GM19467 (cell line): ENCODE data around the gene TTC4.
A peak's percentile ranks its signal among the peaks of the same experiment; 100 is the strongest.
"Not testable (repeated sequence)": the region's sequence is repeated elsewhere in the genome, so short reads cannot be mapped to it uniquely, and the experiment has no call there.

Experiments used
- ATAC-seq: cut with Tn5 transposase; IDR thresholded peaks from one replicate; pipeline ENCODE4 v1.9.1; 2021; ENCODE audit warnings: mild to moderate bottlenecking, moderate library complexity; ENCODE audit not compliant: unreplicated experiment

The TTC4 gene

DNA sequence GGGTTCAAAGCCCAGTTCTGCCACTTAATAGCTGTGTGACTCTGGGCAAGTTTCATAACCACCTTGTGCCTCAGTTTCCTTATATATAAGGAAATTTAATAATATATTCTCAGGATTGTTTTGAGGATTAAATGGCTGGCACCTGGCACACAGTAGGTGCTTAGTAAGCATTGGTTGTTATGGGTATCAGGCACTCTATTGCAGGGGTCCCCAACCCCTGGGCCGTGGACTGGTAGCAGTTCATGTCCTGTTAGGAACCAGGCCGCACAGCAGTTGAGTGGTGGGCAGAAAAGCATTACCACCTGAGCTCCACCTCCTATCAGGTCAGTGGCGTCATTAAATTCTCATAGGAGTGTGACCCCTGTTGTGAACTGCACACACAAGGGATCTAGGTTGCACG is 30.2 kb downstream of the TTC4 start:
- no peak for ATAC-seq

DNA sequence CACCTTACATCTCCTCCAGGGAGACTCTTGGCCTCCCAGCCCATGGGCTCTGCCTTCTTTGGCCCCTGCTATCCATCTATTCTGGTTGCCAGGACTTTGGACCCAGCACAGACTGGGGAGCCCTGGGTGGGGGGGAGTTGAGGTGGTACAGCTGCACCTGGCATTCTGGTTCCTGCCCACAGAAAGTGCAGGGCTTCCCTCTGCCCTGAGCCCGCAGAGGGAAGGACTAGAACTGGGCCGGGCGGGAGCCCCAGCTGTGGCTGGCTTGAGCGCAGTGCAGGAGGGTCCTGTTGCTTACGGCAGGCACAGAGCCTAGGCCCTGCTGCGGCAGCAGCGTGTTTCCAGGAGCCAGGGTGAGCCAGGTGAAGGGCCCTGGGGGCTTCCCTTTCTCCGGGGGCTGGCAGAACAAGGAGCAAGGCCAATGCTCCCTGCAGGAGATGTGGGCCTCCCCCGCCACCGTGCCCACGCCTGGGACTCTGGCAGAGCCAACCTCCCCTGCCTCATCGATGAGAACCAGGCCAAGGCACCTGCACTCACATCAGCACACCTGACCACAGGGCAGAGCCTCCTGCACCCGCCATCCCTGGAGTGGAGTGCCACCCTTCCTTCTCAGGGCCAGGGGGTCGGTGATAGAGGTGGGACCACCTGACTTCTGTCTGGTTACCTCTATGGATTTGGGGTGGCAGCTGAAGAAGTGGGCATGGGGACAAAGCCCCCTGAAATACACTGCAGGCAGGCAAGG is 32.6 kb downstream of the TTC4 start:
- ATAC-seq, result no peak

DNA sequence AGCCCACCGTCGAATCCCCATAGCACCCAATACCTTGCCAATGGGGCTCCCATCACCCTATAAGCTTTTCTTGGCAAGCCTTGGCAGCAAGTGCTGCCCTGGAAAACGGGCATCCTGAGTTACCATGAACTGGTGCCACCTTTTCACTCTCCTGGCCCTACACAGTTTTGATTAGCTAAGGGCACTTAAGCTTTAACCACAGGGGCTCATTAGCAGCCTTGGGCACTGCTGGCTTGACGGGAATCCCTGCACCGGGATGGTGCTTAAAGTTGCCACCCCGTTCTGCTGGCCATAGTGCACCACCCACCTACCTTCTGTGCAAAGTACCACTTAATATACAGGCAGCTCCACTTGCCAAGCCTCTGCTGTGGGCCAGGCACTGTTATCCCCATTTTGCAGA is 34.9 kb downstream of the TTC4 start:
- no peak for ATAC-seq

DNA sequence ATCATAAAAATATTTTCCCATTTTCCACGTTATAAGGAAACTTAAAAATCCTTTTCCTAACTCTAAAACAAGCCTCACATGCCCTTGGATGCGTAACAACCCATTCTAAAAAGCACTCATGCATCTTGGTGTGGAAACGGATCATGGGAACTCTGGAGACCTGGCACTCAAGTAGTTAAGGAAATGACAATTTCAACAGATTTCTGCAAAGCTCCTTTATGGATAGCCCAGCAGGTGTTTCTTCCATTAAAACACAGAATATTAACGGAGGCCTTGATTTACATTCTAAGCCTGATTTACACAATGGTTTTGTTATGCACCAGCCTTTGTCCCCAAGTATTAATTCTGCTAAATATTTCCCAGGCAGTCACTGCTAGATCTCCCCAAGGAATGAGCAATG is 35.8 kb downstream of the TTC4 start:
- ATAC-seq, result no peak

DNA sequence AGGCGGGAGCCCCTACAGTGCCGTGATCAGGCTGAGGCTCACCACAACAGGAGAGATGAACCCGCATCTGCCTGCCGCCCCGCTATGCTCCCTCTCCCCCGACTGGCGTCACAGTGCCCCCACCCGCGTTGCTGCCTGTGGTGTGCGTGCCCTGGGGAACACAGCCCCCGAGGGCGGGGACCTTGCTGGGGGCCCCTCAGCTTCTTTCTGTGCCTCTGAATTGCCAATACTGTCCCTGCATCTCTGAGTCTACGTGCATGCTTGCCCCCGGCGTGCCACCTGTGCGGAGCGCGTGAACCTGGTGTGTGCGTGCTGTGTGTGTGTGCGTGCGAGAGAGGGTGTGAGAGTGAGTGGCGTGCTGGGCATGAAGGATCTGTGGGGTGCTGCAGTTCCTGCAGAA is 38.4 kb downstream of the TTC4 start:
- ATAC-seq, result no peak

DNA sequence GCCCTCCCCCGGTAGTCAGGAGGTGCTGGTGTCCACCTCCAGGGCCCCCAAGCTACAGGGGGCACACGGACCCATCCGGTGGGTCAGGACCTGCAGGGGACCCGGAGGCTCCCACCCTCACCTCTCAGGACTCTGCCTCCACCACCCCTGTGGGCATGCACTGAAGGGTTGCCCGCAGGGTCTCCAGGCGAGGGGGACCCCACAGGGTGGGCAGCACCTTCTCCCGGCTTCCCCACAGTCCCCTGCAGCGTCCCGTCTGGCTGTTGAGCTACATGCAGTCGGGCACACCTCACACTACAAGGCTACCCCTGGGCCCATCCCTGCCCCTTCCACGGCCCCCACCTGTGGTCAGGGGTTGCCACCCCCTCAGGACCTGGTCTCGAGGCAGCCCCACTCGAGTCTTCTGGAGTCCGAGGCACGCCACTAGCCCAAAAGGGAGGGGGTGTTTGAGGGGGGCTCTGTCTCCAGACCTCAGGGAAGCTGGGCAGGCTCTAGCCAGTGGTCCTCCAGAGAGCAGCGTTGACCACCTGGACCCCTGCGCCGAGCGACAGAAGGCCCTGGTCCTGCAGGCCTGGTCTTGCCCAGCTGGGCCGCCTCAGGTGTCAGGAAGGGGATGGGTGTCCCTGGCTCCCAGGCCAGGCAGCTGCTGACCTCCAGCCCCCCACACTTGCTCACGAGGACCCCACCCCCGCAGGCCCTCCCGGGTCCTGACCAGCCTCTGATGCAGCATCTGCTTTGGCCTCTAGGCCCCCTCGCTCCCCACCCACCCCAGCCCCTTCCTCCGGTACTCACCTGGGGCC is 39.0 kb downstream of the TTC4 start:
- ATAC-seq, result no peak

DNA sequence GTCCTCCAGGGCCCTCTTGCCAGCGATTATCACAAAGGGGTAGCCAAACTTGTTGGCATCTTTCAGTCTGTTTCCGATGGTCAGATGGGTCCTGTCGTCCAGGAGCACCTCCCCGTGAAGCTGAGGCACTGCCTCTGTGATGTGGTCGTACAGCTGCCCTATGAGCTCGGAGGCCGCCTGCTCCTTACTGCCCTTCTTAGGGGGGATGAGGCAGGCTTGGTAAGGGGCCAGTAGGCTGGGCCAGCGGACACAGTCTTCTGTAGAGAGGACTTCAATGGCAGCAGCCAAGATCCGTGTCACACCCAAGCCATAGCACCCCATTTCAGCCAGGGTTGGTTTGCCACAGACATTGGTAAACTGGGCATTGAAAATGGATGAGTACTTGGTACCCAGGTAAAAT is 42.2 kb downstream of the TTC4 start:
- ATAC-seq, result no peak

DNA sequence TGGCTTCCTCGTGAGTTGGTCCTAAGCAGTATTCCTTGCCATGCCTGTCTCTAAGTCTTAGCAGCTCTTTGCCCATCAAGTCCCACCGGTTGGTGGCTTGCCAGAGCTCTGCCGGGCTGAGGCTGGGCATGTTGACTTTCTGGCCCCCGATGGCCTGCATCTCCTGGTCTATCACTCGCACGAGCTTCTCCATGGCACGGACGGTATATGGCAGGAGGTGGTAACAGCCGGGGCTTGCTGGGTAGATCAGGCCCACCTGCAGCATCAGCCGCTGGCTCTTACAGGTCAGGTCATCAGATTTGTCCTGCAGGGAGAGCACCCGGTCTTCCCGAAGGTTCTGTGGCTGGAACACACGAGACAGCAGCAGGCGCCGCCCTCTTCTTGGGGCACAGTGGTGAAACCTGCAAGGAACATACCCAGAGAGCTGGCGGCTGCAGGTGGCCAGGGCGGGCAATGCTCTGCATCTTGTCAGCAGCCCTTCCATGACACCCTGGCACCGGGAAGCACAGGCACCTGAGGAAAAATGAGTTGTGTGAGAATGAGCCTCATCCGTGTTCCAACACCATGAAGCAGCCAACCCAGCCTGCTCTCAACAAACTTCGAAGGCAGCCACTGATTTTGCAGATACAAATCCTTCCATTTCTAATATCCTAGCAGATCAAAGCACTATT is 43.2 kb downstream of the TTC4 start:
- no peak for ATAC-seq

DNA sequence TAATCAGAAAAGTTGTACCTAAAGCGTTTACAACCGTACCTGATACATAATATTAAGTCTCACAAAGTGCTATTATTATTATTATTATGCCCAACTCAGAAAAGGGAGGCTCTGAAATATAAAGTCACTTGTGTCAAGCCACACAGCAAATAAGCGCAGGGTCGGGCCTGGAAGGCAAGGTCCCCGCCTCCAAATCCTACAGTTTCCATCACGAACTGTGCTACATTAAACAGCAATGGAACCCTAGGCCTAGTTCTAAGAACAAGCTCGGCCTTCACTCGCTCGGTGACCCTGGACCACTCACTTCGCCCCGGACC is 48.1 kb downstream of the TTC4 start:
- ATAC-seq, result no peak

DNA sequence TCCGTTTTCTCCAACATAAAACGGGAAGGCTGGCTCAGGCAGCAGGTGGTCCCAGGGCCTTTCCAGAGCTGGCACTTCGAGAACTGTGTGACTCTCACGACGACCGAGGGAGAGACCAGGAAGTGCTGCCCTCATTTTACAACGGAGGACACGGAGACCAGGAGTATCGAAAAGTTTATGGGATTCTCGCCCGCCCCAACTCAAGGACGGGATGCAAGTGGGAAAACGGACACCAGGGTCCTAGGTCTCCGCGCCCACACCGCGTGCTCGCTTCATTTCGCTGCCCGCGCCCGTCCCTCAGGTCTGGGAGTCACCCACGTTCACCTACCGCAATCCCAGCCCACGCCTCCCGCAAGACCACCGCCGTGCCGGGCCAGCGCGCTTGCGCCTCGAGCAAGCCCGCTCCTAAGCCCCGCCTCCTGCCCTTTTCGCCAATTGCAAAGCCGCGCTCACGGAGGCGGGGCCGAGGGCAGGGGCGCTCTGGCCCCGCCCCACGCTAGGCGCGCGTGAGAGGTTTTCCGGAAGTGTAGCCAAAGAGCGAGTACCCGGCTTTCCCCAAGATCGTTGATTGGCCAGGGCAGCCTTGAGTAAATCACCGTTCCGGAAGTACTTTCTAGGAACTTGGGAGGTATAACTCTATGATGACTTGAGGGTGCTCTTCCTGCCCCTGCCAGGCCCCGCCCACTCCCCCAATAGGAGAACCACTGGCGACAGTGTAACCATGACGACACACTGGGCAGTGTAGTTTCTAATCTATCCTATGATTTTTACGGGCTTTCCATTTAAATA is 48.7 kb downstream of the TTC4 start, which contains the start of gene PARS2:
Gene PARS2 (minus strand): TSS at position 391 of the 789 bp plus-strand sequence. CDS start 5,362 bp downstream, outside the sequence.
- ATAC-seq, result peak; percentile 95

DNA sequence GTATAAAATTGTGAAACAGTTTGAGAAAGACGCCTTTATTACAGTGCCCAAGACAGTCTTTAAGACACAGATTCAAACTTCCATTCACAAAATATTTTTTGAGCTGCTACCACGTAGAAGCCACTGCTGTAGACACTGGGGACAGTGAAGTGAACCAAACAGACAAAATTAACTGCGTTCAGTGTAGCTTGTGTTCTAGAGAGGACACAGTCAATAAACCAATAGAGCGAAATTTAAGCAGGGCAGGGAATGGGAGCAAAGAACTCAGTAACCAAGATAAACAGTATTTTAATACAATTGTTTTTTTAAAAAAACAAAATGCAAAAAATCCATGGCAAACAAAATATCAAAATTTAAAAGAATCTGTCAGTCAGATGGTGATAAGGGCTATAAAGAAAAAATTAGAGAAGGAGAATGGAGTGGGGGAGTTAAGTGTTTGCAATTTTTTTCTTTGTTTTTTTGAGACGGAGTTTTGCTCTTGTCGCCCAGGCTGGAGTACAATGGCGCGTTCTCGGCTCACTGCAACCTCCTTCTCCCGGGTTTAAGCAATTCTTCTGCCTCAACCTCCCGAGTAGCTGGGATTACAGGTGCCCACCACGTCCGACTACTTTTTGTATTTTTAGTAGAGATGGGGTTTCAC is 49.4 kb downstream of the TTC4 start:
- peak; percentile 9 for ATAC-seq

DNA sequence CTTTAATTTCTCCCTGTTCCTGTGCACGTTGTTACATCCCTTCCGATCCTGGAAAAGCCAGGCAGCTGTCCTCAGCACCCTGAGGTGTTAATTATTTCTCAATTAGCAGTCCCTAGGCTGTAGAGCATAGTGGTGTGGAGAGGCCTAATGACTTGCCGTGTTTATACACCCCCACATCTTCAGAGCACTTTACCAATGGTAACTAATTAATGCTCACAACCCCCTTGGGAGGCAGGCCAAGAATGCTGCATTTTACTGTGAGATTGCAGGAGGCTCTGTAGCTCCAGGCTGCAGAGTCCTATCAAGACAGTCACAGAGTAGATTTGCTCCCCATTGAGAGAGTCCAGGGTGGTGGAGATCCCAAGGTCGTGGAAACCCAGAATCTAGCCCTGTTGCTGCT is 51.1 kb downstream of the TTC4 start:
- no peak for ATAC-seq

DNA sequence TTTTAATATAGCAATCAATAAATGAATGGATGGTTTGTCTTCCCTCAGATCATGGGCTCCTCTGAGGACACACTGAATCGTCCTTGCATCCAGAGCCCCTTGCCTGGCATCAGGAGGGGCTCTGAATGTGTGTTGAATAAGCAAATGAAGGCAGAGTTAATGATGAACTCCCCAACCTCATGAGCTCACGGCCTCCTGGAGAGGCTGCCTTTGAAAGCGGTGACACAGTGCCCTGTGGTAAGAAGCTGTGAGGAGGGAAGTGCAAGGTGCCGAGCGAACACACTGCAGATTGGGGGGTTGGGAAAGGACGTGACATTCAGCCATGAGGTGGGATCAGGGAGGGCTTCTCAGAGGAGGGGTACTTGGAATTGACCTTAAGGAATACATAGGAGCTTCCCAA is 51.9 kb downstream of the TTC4 start:
- no peak for ATAC-seq

DNA sequence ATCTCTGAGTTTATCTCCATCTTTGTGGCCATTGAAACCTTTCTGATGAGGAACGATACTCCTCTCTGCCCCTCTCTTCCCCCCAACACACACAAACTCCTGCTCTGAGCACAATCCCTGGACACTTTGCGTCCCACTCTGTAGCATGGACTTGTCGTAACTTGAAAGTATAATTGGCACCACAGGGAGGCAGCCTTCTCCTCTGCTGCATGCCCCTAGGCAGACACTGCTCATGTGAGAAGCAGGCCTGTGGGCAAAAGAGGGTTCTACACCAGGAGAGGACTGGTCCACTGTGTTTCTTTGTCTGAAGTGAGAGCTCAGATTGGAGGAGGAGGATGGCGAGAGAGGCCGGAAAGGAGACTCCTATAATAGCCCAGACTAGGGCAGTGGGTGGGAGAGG is 52.4 kb downstream of the TTC4 start:
- ATAC-seq, result no peak

DNA sequence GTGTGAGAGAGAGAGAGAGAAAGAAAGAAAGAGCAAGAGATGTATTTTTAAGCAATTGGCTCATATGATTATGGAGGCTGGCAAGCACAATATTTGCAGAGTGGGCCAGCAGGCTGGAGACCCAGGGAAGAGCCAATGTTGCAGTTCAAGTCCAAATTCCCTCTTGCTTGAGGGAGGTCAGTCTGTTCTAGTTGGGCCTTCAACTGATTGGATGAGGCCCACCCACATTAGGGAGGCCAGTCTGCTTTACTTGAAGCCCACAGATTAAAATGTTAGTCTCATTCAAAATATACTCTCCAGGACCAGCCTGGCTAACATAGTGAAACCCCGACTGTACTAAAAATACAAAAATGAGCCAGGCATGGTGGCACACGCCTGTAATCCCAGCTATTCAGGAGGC is 57.3 kb downstream of the TTC4 start:
- no peak for ATAC-seq

DNA sequence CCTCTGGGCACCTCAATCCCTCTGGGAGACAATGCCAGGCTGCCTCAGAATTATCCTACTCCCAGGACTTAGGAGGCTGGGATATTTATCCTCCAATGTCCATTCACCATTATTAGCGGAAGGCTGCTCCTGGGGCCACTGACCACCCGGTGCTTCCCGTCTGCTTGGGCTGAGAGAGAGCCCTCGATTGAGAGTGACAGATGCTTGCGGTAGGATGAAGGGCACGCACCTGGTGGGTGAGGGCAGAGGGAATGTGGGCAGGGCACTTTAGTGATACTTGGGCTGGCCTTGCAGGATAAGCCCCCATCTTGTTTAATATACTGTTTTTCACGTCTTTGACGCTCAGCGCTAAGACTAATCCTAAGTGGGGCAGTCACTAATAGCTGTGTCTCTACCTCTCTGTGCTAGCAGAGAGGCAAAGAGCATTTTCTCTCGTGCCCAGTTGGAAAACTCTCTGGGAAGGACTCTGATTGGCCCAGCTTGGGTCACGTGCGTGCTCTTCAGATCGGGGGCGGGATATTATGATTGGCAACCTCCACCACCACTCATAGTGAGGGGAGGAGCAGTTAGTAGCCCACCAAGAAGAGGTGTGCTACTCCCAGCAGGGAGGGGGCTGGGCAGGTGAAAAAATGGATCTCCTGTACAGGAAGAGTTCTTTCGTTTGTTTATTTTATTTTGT is 59.3 kb downstream of the TTC4 start:
- ATAC-seq, result no peak

DNA sequence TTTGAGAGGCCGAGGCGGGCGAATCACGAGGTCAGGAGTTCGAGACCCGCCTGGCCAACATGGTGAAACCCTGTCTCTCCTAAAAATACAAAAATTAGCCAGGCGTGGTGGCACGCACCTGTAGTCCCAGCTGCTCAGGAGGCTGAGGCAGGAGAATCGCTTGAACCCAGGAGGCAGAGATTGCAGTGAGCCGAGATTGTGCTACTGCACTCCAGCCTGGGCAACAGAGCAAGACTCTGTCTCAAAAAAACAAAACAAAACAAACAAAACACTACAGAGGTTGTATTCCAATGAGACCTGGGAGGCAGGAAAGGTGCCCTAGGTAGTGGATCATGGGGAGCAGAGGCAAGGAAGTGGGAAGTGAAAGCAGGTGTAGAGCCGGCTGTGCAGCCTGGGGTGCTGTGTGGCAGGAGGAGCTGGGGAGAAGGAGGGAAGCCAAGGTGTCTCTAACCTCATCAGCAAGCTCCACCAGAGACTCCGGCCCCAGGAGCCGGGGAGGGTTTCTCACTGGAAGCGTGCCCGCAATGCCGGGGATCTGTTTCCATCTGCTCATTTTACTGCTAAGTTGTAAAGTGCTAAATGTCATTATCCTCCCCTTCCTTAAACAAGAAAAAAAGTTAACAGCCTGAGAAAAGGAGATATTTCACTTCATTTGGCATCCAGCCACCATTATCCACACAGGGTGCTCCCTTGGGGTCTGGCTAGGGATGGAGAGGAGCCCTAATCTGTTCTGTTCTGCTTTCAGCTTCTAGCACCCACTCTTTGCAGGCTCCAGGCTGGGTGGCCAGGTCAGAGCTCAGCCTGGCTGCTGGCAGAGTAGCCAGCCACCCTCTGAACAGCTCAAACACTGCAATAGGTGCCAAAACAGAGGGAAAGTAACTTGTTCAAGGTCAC is 60.4 kb downstream of the TTC4 start:
- not testable (repeated sequence) for ATAC-seq

DNA sequence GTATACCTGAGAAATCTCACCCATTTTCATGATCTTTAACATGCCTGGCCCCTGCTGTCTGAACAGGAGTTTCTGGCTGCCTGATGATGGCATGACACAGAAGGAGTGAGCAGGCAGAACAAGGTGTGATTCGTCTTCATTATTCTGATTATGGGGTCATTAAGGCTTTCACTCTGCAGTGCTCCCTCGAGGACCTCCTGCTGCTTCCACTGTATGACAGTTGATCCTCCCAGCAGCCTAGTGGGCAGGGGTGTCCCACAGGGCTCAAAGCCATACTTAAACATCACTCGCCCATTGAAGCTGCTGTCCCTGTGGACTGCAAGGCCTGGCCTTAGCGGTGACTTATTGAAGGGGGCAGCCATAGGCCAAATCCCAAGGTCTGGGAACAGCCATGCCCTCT is 61.4 kb downstream of the TTC4 start:
- ATAC-seq, result no peak

DNA sequence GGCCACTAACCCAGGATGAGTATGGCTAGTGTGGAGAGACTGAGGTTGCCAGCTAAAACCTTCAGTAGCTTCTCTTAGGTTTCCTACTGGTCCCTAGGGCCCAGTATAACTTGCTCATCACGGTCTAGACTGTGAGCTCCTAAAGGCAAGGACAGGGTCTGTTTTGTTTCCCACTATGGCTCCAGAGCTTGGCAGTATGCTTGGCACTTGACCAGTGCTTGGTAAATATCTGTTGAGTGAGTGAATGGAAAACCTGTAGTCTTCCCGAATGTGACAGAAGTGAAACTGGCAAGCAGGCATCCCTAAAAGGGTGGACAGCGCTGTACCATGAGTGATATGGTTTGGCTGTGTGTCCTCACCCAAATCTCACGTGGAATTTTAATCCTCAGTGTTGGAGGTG is 61.8 kb downstream of the TTC4 start:
- ATAC-seq, result no peak
